Spinal cord (tissue), 10 donors: ENCODE results near the gene CPVL. TPM values are rescaled to one million over a fixed set of nuclear protein-coding genes. Genes with fewer than 3 reads are reported as not detected.

Source experiments
- DNase-seq, 6 donors: peaks; one replicate each; pipeline versions ENCODE4 v3.0.0 to v3.0.0-alpha.2; 2013 to 2015; ENCODE audit warnings: low spot score in 6 of 6, low read depth in 4 of 6
- H3K27ac ChIP-seq: one replicate; pipeline ENCODE4 v1.5.1; 2013; ENCODE audit warnings: low read depth, low read length, control low read depth
- H3K27me3 ChIP-seq: one replicate; pipeline ENCODE4 v1.6.1; 2013; ENCODE audit warnings: low read length; ENCODE audit not compliant: control insufficient read depth, insufficient read depth
- H3K36me3 ChIP-seq: one replicate; pipeline ENCODE4 v1.6.1; 2013; ENCODE audit warnings: low read length; ENCODE audit not compliant: control insufficient read depth, insufficient read depth
- H3K4me1 ChIP-seq: one replicate; pipeline ENCODE4 v1.6.1; 2013; ENCODE audit warnings: low read length; ENCODE audit not compliant: control insufficient read depth, insufficient read depth
- H3K4me3 ChIP-seq: one replicate; pipeline ENCODE4 v1.5.1; 2013; ENCODE audit warnings: low read depth, low read length, control low read depth
- H3K9me3 ChIP-seq: one replicate; pipeline ENCODE4 v1.6.1; 2013; ENCODE audit warnings: low read length; ENCODE audit not compliant: control insufficient read depth, insufficient read depth
- WGBS: methylation state at CpG from one replicate; pipeline ENCODE4 v1.1.5; 2013; ENCODE audit warnings: missing lambda C conversion rate; ENCODE audit not compliant: insufficient coverage; 5-methylcytosine and 5-hydroxymethylcytosine counted together
- polyA plus RNA-seq, 2 donors: library from polyadenylated mRNA; unstranded; fragments of 120-200 nt; gene quantifications; one replicate each; pipeline ENCODE4 v1.2.1, GENCODE V29; 2013; ENCODE audit not compliant: insufficient read length in 2 of 2
- total RNA-seq, 2 donors: library from RNA; depleted of rRNA in 1 of 2; stranded (reverse); fragments of 120-200 nt in 1 of 2; fragments of >200 nt in 1 of 2; gene quantifications; one replicate each; pipeline versions ENCODE4 v1.2.3 to v1.2.4, GENCODE V29; 2013 to 2014
- donor health status: healthy.

The CPVL gene
- total and polyA plus RNA-seq, 4 donors = 14.2 to 42.2 (median 14.9) TPM

DNA sequence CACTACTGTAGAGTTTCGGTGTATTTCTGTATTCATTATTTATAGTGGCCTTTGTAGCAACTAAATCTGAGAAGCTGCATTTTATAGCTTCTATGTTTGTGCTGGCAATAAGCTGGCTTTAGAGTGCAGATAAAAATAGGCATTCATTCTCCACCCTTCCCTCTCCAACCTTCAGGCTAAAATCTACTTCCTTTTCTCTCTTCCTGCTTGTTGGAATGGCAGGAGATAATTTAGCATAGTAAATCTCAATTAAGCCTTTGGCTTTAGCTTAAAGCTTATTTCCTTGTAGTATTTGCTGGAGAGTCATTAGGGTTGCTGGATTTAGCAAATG is 58.5 kb downstream of the CPVL start:
- Histone ChIP-seq H3K27me3 (no peaks in the 10 kb centered on the region), H3K4me1 (peaks cover 10% of the 10 kb centered on the region), H3K27ac (no peak overlapping the region), H3K4me3 (no peak overlapping the region), H3K9me3 (no peaks in the 10 kb centered on the region), H3K36me3 (no peaks in the 10 kb centered on the region)
- no CpG with 5 or more reads among the region's 1 CpG for WGBS
- DNase-seq = peak in 1 of 6 donors; percentile 10

DNA sequence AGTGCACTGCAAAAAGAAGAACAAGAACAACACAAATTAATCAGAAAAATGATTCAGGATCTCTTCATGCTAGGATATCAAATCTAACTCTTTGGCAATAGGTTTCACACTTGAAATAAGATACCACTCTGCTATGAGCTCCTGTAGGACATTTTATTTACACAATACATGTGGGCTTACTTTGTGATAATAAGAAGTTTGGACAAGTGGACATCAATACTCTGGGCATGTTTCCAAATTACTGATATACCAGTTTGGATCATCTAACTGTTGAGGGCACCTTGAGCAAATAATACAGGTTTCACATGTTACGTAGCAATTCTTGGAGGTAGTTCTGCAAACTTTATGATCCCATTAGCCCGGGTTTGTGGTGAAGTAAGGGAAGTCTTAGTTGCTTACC is 59.8 kb downstream of the CPVL start:
- DNase-seq = no peak
- WGBS = no CpG with 5 or more reads among the region's 2 CpGs
- H3K4me1 ChIP-seq = peaks cover 10% of the 10 kb centered on the region
- H3K36me3 ChIP-seq = no peaks in the 10 kb centered on the region
- no peaks in the 10 kb centered on the region for H3K27me3 ChIP-seq
- no peak overlapping the region for H3K27ac ChIP-seq
- H3K9me3 ChIP-seq = no peaks in the 10 kb centered on the region
- H3K4me3 ChIP-seq = no peak overlapping the region

DNA sequence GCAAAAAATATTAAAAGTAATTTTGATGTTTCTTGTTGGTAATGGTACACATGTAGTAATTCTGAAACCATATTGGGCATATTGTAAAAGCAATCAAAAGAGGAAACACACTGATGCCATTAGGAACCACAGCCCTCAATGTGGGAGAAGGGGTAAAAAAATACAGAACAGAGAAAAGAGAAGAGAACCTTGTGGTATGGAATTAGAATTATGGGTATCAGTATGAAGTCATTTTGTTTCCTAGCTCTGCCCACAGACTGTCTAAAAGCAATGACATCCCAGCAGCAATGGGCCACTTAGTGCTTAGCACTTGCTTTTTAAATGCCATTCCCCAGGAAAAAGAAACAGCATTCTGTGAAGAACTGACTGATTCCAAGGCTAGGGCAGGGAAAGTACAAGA is 61.5 kb downstream of the CPVL start:
- H3K27ac ChIP-seq = no peak overlapping the region
- no peak for DNase-seq
- H3K36me3 ChIP-seq = no peaks in the 10 kb centered on the region
- no peaks in the 10 kb centered on the region for H3K27me3 ChIP-seq
- no peaks in the 10 kb centered on the region for H3K4me1 ChIP-seq
- H3K9me3 ChIP-seq = no peaks in the 10 kb centered on the region
- no peak overlapping the region for H3K4me3 ChIP-seq

DNA sequence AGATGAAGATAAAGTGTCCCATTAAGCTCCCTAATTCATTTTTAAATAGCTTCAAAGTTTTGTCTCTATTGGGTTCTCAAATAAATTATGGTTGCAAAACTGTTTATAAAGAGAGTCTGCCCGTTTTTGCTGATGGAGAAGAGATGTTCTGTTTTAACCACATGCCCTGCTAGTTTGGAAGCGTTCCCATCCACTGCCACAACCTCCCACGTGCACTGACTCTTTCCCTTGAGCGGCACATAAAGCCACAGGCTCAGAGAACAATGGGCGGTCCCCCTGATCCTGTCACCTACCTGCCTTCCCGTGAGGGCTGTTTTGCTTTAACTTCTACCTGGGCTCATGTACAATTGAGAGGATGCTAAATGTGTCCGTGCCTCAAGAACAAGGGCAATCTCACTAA is 65.5 kb downstream of the CPVL start:
- Histone ChIP-seq H3K9me3 (no peaks in the 10 kb centered on the region), H3K4me1 (no peaks in the 10 kb centered on the region), H3K4me3 (no peak overlapping the region), H3K27me3 (no peaks in the 10 kb centered on the region), H3K27ac (no peak overlapping the region), H3K36me3 (no peaks in the 10 kb centered on the region)
- DNase-seq = peak in 1 of 6 donors; percentile 42
- WGBS = 65% methylated on average over 2 of the region's 7 CpGs

DNA sequence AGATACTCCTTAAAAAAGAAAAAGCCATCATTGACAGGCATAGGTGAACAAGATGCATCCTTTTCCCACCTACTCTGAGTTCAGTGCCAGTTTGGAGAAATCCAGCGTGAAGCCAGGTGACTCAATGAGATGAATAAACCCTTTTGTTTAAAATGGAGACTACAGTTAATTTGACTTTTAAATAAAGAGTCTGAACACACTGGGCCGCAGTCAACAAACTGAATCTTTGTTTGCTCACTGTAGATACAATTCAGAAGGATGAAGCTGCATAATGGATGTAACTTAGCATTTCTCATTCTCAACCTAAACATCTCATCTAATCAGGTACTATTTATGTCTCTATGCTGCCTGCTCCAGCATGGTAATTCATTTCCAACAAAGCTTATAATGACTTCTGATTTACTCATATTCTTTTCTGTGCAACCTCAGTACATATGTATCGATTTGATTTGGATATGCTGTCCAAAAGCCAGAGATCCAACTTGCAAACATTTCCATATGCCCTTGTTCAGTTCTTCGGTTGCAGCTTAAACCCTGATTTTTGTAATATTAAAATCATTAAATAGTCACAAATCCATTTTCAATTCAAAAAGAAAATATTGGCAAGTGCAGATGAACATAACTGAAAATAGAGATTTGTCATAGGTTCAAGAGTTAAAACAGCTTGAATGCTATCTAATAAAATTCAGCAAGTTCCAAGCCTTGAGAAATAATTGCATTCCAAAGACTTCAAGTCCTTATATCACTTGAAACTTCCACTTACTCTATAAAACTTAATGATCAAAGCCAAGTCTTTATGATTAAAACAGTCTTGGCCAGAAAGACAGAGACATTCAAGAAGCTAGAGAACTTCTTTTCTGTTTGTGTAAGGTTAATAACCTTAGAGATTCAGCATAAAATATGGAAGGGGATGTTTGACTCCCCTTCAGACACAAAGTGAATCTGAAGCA is 67.8 kb downstream of the CPVL start:
- H3K4me1 ChIP-seq = no peaks in the 10 kb centered on the region
- H3K36me3 ChIP-seq = no peaks in the 10 kb centered on the region
- H3K27ac ChIP-seq = no peak overlapping the region
- peak in 2 of 6 donors; percentile 34 to 41 for DNase-seq
- H3K9me3 ChIP-seq = no peaks in the 10 kb centered on the region
- no peaks in the 10 kb centered on the region for H3K27me3 ChIP-seq
- no CpG with 5 or more reads among the region's 4 CpGs for WGBS
- H3K4me3 ChIP-seq = no peak overlapping the region

DNA sequence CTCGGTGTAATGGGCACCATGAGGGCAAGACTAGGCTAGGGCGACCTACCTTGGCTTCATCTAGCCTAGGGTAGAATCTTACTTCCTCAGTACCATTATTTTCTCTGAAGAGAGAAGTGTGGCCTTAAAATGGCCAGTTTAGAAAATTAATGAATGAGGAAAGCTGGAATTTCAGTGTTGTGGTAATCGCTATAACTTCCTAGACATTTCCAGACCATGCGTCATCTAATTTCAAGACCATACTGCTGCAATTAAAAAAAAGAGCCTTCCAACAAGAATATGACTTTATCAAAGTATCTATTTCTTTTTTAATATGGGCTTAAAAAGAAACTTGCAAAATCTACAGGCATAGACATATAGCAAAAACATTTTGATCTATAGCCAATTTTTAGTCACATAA is 68.5 kb downstream of the CPVL start:
- Histone ChIP-seq H3K27ac (no peak overlapping the region), H3K9me3 (no peaks in the 10 kb centered on the region), H3K4me1 (no peaks in the 10 kb centered on the region), H3K4me3 (no peak overlapping the region), H3K27me3 (no peaks in the 10 kb centered on the region), H3K36me3 (no peaks in the 10 kb centered on the region)
- no peak for DNase-seq
- WGBS = no CpG with 5 or more reads among the region's 4 CpGs

DNA sequence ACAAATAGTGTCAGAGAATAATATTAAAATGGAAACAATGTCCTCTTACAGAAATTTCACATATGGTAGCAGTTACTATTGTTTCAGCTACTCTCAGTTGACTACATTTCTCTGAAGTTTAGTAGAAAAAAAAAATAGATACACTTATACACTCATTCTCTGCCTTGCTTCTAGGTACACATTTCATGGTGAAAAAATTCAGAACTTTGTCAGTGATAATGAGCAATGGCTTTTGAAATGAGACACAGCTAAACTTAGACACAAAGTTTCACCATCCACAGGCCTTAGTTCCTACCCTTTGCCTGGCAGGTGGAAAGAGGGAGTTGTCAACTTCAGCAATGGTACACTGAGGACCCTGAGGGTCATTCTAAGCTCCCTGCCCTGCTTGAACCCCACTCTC is 69.2 kb downstream of the CPVL start:
- no peak for DNase-seq

DNA sequence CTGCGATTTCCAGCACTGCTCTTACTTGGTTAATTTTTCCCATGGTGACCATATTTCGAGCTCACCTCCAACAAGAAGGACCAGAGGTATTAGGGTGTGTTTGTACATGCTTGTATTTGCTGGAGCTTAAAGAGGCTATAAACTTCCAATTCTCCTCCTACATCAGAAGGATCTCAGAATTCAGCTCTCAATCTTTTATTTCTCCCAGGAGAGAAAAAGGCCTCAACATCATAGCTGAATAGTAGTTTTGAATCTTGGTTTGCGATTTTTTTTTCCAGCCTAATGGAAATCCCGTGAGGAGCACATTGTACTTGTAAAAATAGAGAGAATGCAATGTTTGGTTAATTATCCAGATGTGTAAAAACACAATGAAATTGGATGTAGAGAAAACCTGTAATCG is 69.7 kb downstream of the CPVL start:
- no CpG with 5 or more reads among the region's 5 CpGs for WGBS
- DNase-seq = peak in 1 of 6 donors; percentile 30

More for the DNA sequence above, 69.2 kb downstream of the CPVL start:
- no peaks in the 10 kb centered on the region for H3K36me3 ChIP-seq
- H3K27me3 ChIP-seq = no peaks in the 10 kb centered on the region
- H3K27ac ChIP-seq = peak overlapping the region; percentile 36
- H3K9me3 ChIP-seq = no peaks in the 10 kb centered on the region
- H3K4me1 ChIP-seq = no peaks in the 10 kb centered on the region
- no peak overlapping the region for H3K4me3 ChIP-seq

DNA sequence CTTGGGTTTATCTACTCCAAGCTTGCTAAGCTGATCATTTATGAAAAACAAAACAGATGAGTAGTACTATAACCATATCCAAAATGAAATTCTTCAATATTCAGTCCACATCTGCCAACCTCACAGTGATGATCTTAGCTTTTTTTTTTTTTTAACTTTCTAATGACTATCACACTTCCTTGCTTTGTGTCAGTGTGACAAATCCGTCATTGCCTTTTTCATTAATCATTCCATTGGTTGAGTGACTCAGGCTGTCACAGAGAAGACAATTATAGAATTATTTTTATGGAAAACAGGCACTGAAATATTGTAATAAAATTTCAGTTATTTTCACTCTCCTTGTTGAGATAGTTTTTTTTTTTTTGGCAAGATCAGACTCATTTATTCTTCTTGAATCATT is 70.7 kb downstream of the CPVL start:
- no peaks in the 10 kb centered on the region for H3K36me3 ChIP-seq
- WGBS = no CpG with 5 or more reads among the region's 1 CpG
- no peaks in the 10 kb centered on the region for H3K4me1 ChIP-seq
- no peaks in the 10 kb centered on the region for H3K9me3 ChIP-seq
- H3K4me3 ChIP-seq = no peak overlapping the region
- no peaks in the 10 kb centered on the region for H3K27me3 ChIP-seq
- no peak for DNase-seq
- H3K27ac ChIP-seq = no peak overlapping the region

More for the DNA sequence above, 69.7 kb downstream of the CPVL start:
- Histone ChIP-seq H3K4me3 (no peak overlapping the region), H3K27me3 (no peaks in the 10 kb centered on the region), H3K27ac (peak overlapping the region; percentile 49), H3K9me3 (no peaks in the 10 kb centered on the region), H3K4me1 (no peaks in the 10 kb centered on the region), H3K36me3 (no peaks in the 10 kb centered on the region)

DNA sequence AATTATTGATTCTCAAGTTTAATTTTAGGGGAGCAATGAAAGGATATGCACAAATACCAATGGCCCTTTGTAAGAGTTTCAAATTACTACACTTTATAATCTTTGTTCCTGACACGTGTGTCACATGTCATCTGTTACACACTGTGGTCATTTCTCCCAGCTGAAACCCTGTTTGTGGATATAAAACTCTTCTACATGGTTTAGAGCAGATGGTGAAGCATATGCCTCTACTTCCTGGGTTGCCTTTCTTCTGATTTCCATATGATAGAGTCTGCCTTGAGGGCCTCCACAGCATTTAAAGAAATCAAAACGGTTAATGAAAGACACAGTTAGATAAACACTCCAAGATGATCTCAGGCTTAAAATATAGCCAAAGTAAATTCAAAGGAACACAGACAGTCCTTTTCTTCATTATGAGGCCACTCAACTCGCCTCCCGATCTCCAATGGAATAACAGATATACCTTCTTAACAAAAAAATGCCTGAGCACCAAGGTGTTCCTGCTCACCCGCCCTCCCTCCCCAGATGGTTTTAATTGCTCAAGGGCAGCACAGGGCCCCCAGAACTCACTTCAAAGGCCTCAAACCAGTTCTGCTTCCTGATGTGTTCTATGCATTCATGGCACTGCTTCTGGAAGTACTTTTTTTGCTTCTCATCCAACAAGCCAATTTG is 75.0 kb downstream of the CPVL start:
- no peak overlapping the region for H3K27ac ChIP-seq
- no peaks in the 10 kb centered on the region for H3K4me1 ChIP-seq
- H3K9me3 ChIP-seq = no peaks in the 10 kb centered on the region
- 68% methylated on average over 4 of the region's 5 CpGs for WGBS
- DNase-seq = peak in 2 of 6 donors; percentile 68 to 75
- no peaks in the 10 kb centered on the region for H3K36me3 ChIP-seq
- H3K27me3 ChIP-seq = no peaks in the 10 kb centered on the region
- H3K4me3 ChIP-seq = no peak overlapping the region
